ENCODE data around the gene PGBD2.

- TF ChIP-seq CTCF (IDR thresholded peaks at IDR 0.05 in 2 of 3, conservative IDR thresholded peaks at IDR 0.05 in 1 of 3; ENCODE audit: control insufficient read depth in 2 of 3, extremely low read depth in 1 of 3, insufficient read depth in 1 of 3, low read depth in 3 of 3, low read length in 3 of 3) (no peak), NR2C1 (IDR thresholded peaks at IDR 0.05) (no peak), TAF1 (IDR thresholded peaks at IDR 0.05; ENCODE audit: borderline replicate concordance, low read depth, low read length) (no peak), ZZZ3 (IDR thresholded peaks at IDR 0.05; ENCODE audit: control insufficient read depth, insufficient read length, low read depth) (no peak), BCL3 (IDR thresholded peaks at IDR 0.05; ENCODE audit: borderline replicate concordance, insufficient read depth, low read depth, low read length, poor library complexity, severe bottlenecking) (no peak), MLLT1 (IDR thresholded peaks at IDR 0.05) (no peak), REST (IDR thresholded peaks at IDR 0.05; ENCODE audit: low read depth, low read length) (no peak), HDGF (IDR thresholded peaks at IDR 0.05) (no peak), EP300 (IDR thresholded peaks at IDR 0.05; ENCODE audit: borderline replicate concordance in 1 of 2, control insufficient read depth in 1 of 2, low read depth in 2 of 2, low read length in 2 of 2) (no peak), NFXL1 (IDR thresholded peaks at IDR 0.05; ENCODE audit: borderline replicate concordance) (no peak), POLR2AphosphoS5 (IDR thresholded peaks at IDR 0.05; ENCODE audit: low read length) (no peak)
Observed at GRCh38 chr1:248913933-248914332, 7.9 kb downstream of the PGBD2 start.
